ENCODE measurements around the gene METTL9. TPM values are rescaled to one million over a fixed set of nuclear protein-coding genes. Genes with fewer than 3 reads are reported as not detected.
A peak's percentile ranks its signal among the peaks of the same experiment; 100 is the strongest.
"Not testable (repeated sequence)": the region's sequence is repeated elsewhere in the genome, so short reads cannot be mapped to it uniquely, and the experiment has no call there.

Gene METTL9
- total RNA-seq, 2 experiments from 2014 or later = 120 to 121 TPM

GRCh38 chr16:21580807-21581206 is 18.6 kb upstream of the METTL9 start:
- Histone ChIP-seq H3K9me2 (ENCODE audit: insufficient read depth, low read length) (no peaks in the 10 kb centered on the region), H3K79me2 (ENCODE audit: insufficient read depth, low read depth, low read length) (no peaks in the 10 kb centered on the region), H3K4me3 (ENCODE audit: low read depth, low read length, poor library complexity, severe bottlenecking) (no peak overlapping the region), H4K20me1 (ENCODE audit: insufficient read depth, low read length) (no peaks in the 10 kb centered on the region), H2AFZ (ENCODE audit: low read length) (no peak overlapping the region), H3K27ac (ENCODE audit: low read depth, low read length, poor library complexity, severe bottlenecking) (no peak overlapping the region), H3K9me3 (ENCODE audit: low read length) (no peaks in the 10 kb centered on the region), H3K4me2 (ENCODE audit: low read length) (no peak overlapping the region), H3K4me1 (ENCODE audit: insufficient read depth, low read length, poor library complexity, severe bottlenecking) (peaks cover 13% of the 10 kb centered on the region), H3K36me3 (ENCODE audit: insufficient read depth, low read length) (no peaks in the 10 kb centered on the region)
- CTCF ChIA-PET (ENCODE audit: unreplicated experiment) = interaction anchor here (1.3 kb wide), 1 partner anchor 9 kb away, joined by 3 read pairs; no protein-coding TSS in a partner anchor
- DNase-seq (ENCODE audit: low spot score) = no peak
- POLR2A ChIA-PET = interaction anchor here (0.5 to 0.6 kb wide), 2 partner anchors 9 to 610 kb away, joined by 3 to 6 read pairs; no protein-coding TSS in a partner anchor
- intact Hi-C loops (cut with micrococcal nuclease; ENCODE audit: unreplicated experiment) = no loop called here
- no peak for TF ChIP-seq EZH2phosphoT487 (IDR thresholded peaks at IDR 0.05; ENCODE audit: borderline replicate concordance, low read depth, low read length)
- TF ChIP-seq, protein P1, sequence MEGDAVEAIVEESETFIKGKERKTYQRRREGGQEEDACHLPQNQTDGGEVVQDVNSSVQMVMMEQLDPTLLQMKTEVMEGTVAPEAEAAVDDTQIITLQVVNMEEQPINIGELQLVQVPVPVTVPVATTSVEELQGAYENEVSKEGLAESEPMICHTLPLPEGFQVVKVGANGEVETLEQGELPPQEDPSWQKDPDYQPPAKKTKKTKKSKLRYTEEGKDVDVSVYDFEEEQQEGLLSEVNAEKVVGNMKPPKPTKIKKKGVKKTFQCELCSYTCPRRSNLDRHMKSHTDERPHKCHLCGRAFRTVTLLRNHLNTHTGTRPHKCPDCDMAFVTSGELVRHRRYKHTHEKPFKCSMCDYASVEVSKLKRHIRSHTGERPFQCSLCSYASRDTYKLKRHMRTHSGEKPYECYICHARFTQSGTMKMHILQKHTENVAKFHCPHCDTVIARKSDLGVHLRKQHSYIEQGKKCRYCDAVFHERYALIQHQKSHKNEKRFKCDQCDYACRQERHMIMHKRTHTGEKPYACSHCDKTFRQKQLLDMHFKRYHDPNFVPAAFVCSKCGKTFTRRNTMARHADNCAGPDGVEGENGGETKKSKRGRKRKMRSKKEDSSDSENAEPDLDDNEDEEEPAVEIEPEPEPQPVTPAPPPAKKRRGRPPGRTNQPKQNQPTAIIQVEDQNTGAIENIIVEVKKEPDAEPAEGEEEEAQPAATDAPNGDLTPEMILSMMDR (conservative IDR thresholded peaks at IDR 0.05; ENCODE audit: low read length) = no peak
- no TSS peak for BruUV-seq (replicated peaks)

GRCh38 chr16:21584817-21585216 is 14.6 kb upstream of the METTL9 start:
- intact Hi-C loops (cut with micrococcal nuclease; ENCODE audit: unreplicated experiment) = loop anchor here (1.0 kb wide), 3 partner anchors 55 to 123 kb away; no protein-coding TSS in a partner anchor
- H3K27ac ChIP-seq (ENCODE audit: low read depth, low read length, poor library complexity, severe bottlenecking) = no peak overlapping the region
- peak; percentile 22 for DNase-seq (ENCODE audit: low spot score)
- H2AFZ ChIP-seq (ENCODE audit: low read length) = peak overlapping the region; percentile 52; the same call in 1 of the 2 replicates
- H3K4me1 ChIP-seq (ENCODE audit: insufficient read depth, low read length, poor library complexity, severe bottlenecking) = peaks cover 13% of the 10 kb centered on the region
- H3K4me3 ChIP-seq (ENCODE audit: low read depth, low read length, poor library complexity, severe bottlenecking) = no peak overlapping the region
- peak overlapping the region; percentile 48 for H3K4me2 ChIP-seq (ENCODE audit: low read length)
- no peaks in the 10 kb centered on the region for H3K9me2 ChIP-seq (ENCODE audit: insufficient read depth, low read length)
- no TSS peak for BruUV-seq (replicated peaks)
- ChIA-PET CTCF (ENCODE audit: unreplicated experiment) (interaction anchor here (1.2 kb wide), 1 partner anchor 73 kb away, joined by 4 read pairs; no protein-coding TSS in a partner anchor), POLR2A (interaction anchor here (0.7 to 1.0 kb wide), 3 partner anchors 9 to 75 kb away, joined by 4 read pairs; no protein-coding TSS in a partner anchor)
- H3K79me2 ChIP-seq (ENCODE audit: insufficient read depth, low read depth, low read length) = no peaks in the 10 kb centered on the region
- no peaks in the 10 kb centered on the region for H3K9me3 ChIP-seq (ENCODE audit: low read length)
- no peak for TF ChIP-seq EZH2phosphoT487 (IDR thresholded peaks at IDR 0.05; ENCODE audit: borderline replicate concordance, low read depth, low read length)
- TF ChIP-seq, protein P1 (conservative IDR thresholded peaks at IDR 0.05; ENCODE audit: low read length) = no peak
- H3K36me3 ChIP-seq (ENCODE audit: insufficient read depth, low read length) = no peaks in the 10 kb centered on the region
- H4K20me1 ChIP-seq (ENCODE audit: insufficient read depth, low read length) = no peaks in the 10 kb centered on the region

DNA sequence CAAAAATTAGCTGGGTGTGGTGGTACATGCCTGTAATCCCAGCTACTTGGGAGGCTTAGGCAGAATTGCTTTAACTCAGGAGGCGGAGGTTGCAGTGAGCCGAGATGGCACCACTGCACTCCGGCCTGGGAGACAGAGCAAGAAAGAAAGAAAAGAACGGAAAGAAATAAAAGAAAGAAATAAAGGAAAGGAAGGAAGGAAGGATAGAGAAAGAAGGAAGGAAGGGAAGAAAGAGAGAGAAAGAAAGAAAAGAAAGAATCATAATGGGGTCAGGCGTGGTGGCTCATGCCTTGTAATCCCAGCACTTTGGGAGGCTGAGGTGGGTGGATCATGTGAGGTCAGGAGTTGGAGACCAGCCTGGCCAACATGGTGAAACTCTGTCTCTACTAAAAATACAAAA is 10.8 kb upstream of the METTL9 start:
- BruUV-seq (replicated peaks); H4K20me1 ChIP-seq (ENCODE audit: insufficient read depth, low read length); H3K9me3 ChIP-seq (ENCODE audit: low read length); POLR2A ChIA-PET; H3K4me3 ChIP-seq (ENCODE audit: low read depth, low read length, poor library complexity, severe bottlenecking); H3K27ac ChIP-seq (ENCODE audit: low read depth, low read length, poor library complexity, severe bottlenecking); H3K36me3 ChIP-seq (ENCODE audit: insufficient read depth, low read length); DNase-seq (ENCODE audit: low spot score); intact Hi-C loops (cut with micrococcal nuclease; ENCODE audit: unreplicated experiment); H2AFZ ChIP-seq (ENCODE audit: low read length); H3K9me2 ChIP-seq (ENCODE audit: insufficient read depth, low read length); H3K4me2 ChIP-seq (ENCODE audit: low read length); H3K79me2 ChIP-seq (ENCODE audit: insufficient read depth, low read depth, low read length); CTCF ChIA-PET (ENCODE audit: unreplicated experiment): not testable (repeated sequence)
- H3K4me1 ChIP-seq (ENCODE audit: insufficient read depth, low read length, poor library complexity, severe bottlenecking) = peaks cover 29% of the 10 kb centered on the region
